HEK293 (cell line): ENCODE results near the gene PITHD1.

Source experiments
- CTCF ChIA-PET: fragments of 350-600 bp; formaldehyde crosslinking; extraction: SDS; loops from one replicate; lab custom pipeline; 2021; ENCODE audit warnings: antibody characterized with exemption; lab: Yijun Ruan, JAX
- POLR2A ChIA-PET: fragments of 300-600 bp; formaldehyde crosslinking; extraction: SDS; loops from one replicate; lab custom pipeline; 2020; ENCODE audit warnings: antibody characterized with exemption, inconsistent platforms; lab: Yijun Ruan, JAX
- H3K27ac ChIP-seq: fragments of 200-500 bp; sonication (Bioruptor generic); 2 replicates; pipeline ENCODE4 v1.5.1; 2014; ENCODE audit warnings: low read depth, low read length, control low read depth, inconsistent platforms; ENCODE audit errors: extremely low read depth
- H3K36me3 ChIP-seq, 2 experiments: fragments of 200-500 bp in 1 of 2; sonication (Bioruptor generic) in 1 of 2; 1 replicate in 1 of 2; 2 replicates in 1 of 2; pipeline ENCODE4 v1.5.1; 2014 to 2017; ENCODE audit warnings: inconsistent platforms in 2 of 2, low read length in 2 of 2; ENCODE audit not compliant: control insufficient read depth in 2 of 2, insufficient read depth in 1 of 2
- H3K4me1 ChIP-seq: fragments of 200-500 bp; sonication (Bioruptor generic); 2 replicates; pipeline ENCODE4 v1.5.1; 2014; ENCODE audit warnings: mild to moderate bottlenecking, low read length, inconsistent platforms; ENCODE audit not compliant: control insufficient read depth, insufficient read depth
- H3K4me3 ChIP-seq: 2 replicates; pipeline ENCODE4 v1.5.1; 2011; ENCODE audit warnings: low read depth, mild to moderate bottlenecking, control low read depth, low read length, moderate library complexity
- H3K9me3 ChIP-seq: fragments of 200-500 bp; sonication (Bioruptor generic); 2 replicates; pipeline ENCODE4 v1.5.1; 2014; ENCODE audit warnings: low read depth, low read length, inconsistent platforms; ENCODE audit not compliant: control insufficient read depth, insufficient read depth
- BCL11A ChIP-seq: fragments of 450-650 bp; formaldehyde crosslinking; IDR thresholded peaks from 2 replicates; pipeline ENCODE4 v1.5.1; 2016; ENCODE audit warnings: low read depth, missing biosample characterization, missing genetic modification characterization
- ZNF114 ChIP-seq: fragments of 450-650 bp; formaldehyde crosslinking; IDR thresholded peaks from 2 replicates; pipeline ENCODE4 v1.5.0; 2017; ENCODE audit warnings: missing biosample characterization, missing genetic modification characterization
- ZNF133 ChIP-seq: fragments of 450-650 bp; formaldehyde crosslinking; IDR thresholded peaks from 2 replicates; pipeline ENCODE4 v1.5.1; 2016; ENCODE audit warnings: missing biosample characterization, missing genetic modification characterization
- ZNF157 ChIP-seq: fragments of 450-650 bp; formaldehyde crosslinking; IDR thresholded peaks from 2 replicates; pipeline ENCODE4 v1.5.1; 2016; ENCODE audit warnings: missing biosample characterization, missing genetic modification characterization
- ZNF175 ChIP-seq: fragments of 450-650 bp; formaldehyde crosslinking; IDR thresholded peaks from 2 replicates; pipeline ENCODE4 v1.5.1; 2016; ENCODE audit warnings: missing biosample characterization, missing genetic modification characterization
- ZNF274 ChIP-seq, 2 experiments: fragments of 200-500 bp in 1 of 2; fragments of 450-650 bp in 1 of 2; sonication (Bioruptor generic) in 1 of 2; formaldehyde crosslinking in 1 of 2; IDR thresholded peaks; 2 replicates each; pipeline versions ENCODE4 v1.5.1 to v1.6.1; 2014 to 2016; ENCODE audit warnings: borderline replicate concordance in 1 of 2, inconsistent platforms in 1 of 2, low read length in 1 of 2, missing biosample characterization in 1 of 2, missing genetic modification characterization in 1 of 2
- ZNF292 ChIP-seq: fragments of 450-650 bp; formaldehyde crosslinking; IDR thresholded peaks from 2 replicates; pipeline ENCODE4 v1.5.1; 2016; ENCODE audit warnings: low read depth, missing biosample characterization, missing genetic modification characterization, borderline replicate concordance
- ZNF311 ChIP-seq: fragments of 450-650 bp; formaldehyde crosslinking; IDR thresholded peaks from 2 replicates; pipeline ENCODE4 v1.5.1; 2017; ENCODE audit warnings: missing biosample characterization, missing genetic modification characterization, borderline replicate concordance
- ZNF426 ChIP-seq: fragments of 450-650 bp; formaldehyde crosslinking; IDR thresholded peaks from 2 replicates; pipeline ENCODE4 v1.5.1; 2017; ENCODE audit warnings: missing biosample characterization, missing genetic modification characterization, mild to moderate bottlenecking, inconsistent platforms, moderate library complexity
- ZNF48 ChIP-seq: fragments of 450-650 bp; formaldehyde crosslinking; IDR thresholded peaks from 2 replicates; pipeline ENCODE4 v1.5.1; 2016; ENCODE audit warnings: missing biosample characterization, missing genetic modification characterization
- ZNF501 ChIP-seq: fragments of 450-650 bp; formaldehyde crosslinking; IDR thresholded peaks from 2 replicates; pipeline ENCODE4 v1.5.1; 2016; ENCODE audit warnings: missing biosample characterization, missing genetic modification characterization
- ZNF544 ChIP-seq: fragments of 450-650 bp; formaldehyde crosslinking; IDR thresholded peaks from 2 replicates; pipeline ENCODE4 v1.5.0; 2017; ENCODE audit warnings: missing biosample characterization, missing genetic modification characterization
- ZNF561 ChIP-seq: fragments of 450-650 bp; IDR thresholded peaks from 2 replicates; pipeline ENCODE4 v1.5.1; 2018; ENCODE audit warnings: missing biosample characterization, missing genetic modification characterization, borderline replicate concordance
- TF ChIP-seq, protein P1 (sequence below): fragments of 450-650 bp; formaldehyde crosslinking; IDR thresholded peaks from 2 replicates; pipeline ENCODE4 v1.5.1; 2017; ENCODE audit warnings: missing biosample characterization, missing genetic modification characterization
- TF ChIP-seq, protein P2 (sequence below): fragments of 450-650 bp; formaldehyde crosslinking; IDR thresholded peaks from 2 replicates; pipeline ENCODE4 v1.5.1; 2016; ENCODE audit warnings: missing biosample characterization, missing genetic modification characterization
- TF ChIP-seq, protein P3 (sequence below): fragments of 450-650 bp; formaldehyde crosslinking; IDR thresholded peaks from 2 replicates; pipeline ENCODE4 v1.5.1; 2017; ENCODE audit warnings: missing biosample characterization, missing genetic modification characterization
- TF ChIP-seq, protein P4 (sequence below): fragments of 450-650 bp; formaldehyde crosslinking; IDR thresholded peaks from 2 replicates; pipeline ENCODE4 v1.5.1; 2016; ENCODE audit warnings: missing biosample characterization, missing genetic modification characterization
- TF ChIP-seq, protein P5 (sequence below): fragments of 450-650 bp; formaldehyde crosslinking; IDR thresholded peaks from 2 replicates; pipeline ENCODE4 v1.5.1; 2016; ENCODE audit warnings: missing biosample characterization, missing genetic modification characterization
- TF ChIP-seq, protein P6 (sequence below): fragments of 450-650 bp; formaldehyde crosslinking; IDR thresholded peaks from 2 replicates; pipeline ENCODE4 v1.5.1; 2016; ENCODE audit warnings: missing biosample characterization, missing genetic modification characterization
- TF ChIP-seq, protein P7 (sequence below): fragments of 450-650 bp; formaldehyde crosslinking; IDR thresholded peaks from 2 replicates; pipeline ENCODE4 v1.5.1; 2016; ENCODE audit warnings: missing biosample characterization, missing genetic modification characterization

The PITHD1 gene

DNA sequence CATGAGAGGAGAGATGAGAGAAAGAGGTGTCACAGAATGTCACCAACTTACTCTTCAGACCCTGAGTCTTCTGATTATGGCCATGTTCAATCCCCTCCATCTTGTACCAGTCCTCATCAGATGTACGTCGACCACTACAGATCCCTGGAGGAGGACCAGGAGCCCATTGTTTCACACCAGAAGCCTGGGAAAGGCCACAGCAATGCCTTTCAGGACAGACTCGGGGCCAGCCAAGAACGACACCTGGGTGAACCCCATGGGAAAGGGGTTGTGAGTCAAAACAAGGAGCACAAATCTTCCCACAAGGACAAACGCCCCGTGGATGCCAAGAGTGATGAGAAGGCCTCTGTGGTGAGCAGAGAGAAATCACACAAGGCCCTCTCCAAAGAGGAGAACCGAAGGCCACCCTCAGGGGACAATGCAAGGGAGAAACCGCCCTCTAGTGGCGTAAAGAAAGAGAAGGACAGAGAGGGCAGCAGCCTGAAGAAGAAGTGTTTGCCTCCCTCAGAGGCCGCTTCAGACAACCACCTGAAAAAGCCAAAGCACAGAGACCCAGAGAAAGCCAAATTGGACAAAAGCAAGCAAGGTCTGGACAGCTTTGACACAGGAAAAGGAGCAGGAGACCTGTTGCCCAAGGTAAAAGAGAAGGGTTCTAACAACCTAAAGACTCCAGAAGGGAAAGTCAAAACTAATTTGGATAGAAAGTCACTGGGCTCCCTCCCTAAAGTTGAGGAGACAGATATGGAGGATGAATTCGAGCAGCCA is 27.0 kb upstream of the PITHD1 start (continued):
- TF ChIP-seq, protein P1, sequence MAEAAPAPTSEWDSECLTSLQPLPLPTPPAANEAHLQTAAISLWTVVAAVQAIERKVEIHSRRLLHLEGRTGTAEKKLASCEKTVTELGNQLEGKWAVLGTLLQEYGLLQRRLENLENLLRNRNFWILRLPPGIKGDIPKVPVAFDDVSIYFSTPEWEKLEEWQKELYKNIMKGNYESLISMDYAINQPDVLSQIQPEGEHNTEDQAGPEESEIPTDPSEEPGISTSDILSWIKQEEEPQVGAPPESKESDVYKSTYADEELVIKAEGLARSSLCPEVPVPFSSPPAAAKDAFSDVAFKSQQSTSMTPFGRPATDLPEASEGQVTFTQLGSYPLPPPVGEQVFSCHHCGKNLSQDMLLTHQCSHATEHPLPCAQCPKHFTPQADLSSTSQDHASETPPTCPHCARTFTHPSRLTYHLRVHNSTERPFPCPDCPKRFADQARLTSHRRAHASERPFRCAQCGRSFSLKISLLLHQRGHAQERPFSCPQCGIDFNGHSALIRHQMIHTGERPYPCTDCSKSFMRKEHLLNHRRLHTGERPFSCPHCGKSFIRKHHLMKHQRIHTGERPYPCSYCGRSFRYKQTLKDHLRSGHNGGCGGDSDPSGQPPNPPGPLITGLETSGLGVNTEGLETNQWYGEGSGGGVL (tag by site-specific recombination): no peak
- no peak for TF ChIP-seq BCL11A (tag by site-specific recombination)
- TF ChIP-seq ZNF311 (tag by site-specific recombination): no peak
- no peak for TF ChIP-seq ZNF114 (tag by site-specific recombination)
- TF ChIP-seq ZNF501 (tag by site-specific recombination): no peak

DNA sequence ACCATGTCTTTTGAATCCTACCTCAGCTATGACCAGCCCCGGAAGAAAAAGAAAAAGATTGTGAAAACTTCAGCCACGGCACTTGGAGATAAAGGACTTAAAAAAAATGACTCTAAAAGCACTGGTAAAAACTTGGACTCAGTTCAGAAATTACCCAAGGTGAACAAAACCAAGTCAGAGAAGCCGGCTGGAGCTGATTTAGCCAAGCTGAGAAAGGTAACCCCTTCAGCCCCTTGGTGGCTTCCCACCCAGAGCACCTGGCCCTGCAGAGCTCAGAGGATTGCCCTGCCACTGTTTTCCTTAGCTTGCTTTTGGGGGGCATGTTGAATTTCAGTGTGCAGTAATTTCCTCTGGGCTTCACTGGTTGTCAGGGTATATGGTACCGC is 26.4 kb upstream of the PITHD1 start:
- Histone ChIP-seq H3K4me3 (no peak overlapping the region), H3K27ac (no peak overlapping the region), H3K4me1 (no peaks in the 10 kb centered on the region), H3K9me3 (no peaks in the 10 kb centered on the region), H3K36me3 (peaks cover 49 to 98% of the 10 kb centered on the region in 2 experiments)
- ChIA-PET POLR2A (no interaction called here), CTCF (interaction anchor here (0.6 to 1.8 kb wide), 11 partner anchors 10 to 165 kb away, joined by 3 to 6 read pairs (median 3); no protein-coding TSS in a partner anchor)
- TF ChIP-seq, protein P2, sequence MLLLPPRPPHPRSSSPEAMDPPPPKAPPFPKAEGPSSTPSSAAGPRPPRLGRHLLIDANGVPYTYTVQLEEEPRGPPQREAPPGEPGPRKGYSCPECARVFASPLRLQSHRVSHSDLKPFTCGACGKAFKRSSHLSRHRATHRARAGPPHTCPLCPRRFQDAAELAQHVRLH (tag by site-specific recombination): no peak
- TF ChIP-seq, protein P3, sequence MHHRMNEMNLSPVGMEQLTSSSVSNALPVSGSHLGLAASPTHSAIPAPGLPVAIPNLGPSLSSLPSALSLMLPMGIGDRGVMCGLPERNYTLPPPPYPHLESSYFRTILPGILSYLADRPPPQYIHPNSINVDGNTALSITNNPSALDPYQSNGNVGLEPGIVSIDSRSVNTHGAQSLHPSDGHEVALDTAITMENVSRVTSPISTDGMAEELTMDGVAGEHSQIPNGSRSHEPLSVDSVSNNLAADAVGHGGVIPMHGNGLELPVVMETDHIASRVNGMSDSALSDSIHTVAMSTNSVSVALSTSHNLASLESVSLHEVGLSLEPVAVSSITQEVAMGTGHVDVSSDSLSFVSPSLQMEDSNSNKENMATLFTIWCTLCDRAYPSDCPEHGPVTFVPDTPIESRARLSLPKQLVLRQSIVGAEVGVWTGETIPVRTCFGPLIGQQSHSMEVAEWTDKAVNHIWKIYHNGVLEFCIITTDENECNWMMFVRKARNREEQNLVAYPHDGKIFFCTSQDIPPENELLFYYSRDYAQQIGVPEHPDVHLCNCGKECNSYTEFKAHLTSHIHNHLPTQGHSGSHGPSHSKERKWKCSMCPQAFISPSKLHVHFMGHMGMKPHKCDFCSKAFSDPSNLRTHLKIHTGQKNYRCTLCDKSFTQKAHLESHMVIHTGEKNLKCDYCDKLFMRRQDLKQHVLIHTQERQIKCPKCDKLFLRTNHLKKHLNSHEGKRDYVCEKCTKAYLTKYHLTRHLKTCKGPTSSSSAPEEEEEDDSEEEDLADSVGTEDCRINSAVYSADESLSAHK: no peak
- TF ChIP-seq ZNF133 (tag by site-specific recombination) (no peak), ZNF48 (tag by site-specific recombination) (no peak), ZNF561 (tag by site-specific recombination) (no peak)

DNA sequence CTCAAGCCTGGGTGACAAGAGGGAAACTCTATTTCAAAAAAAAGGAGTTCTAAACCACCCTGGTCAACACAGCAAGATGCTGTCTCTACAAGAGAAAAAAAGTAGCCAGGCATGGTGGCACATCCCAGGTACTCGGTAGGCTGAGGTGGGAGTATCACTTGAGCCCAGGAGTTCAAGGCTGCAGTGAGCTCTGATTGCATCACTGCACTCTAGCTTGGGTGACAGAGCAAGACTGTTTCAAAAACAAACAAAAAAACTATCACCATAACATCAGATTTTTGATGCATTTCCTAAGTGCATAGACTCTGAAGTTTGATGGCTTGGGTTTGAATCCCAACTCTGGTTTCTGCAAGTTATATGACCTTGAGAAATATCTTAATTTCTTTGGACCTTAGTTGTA is 25.3 kb upstream of the PITHD1 start:
- peaks cover 57 to 98% of the 10 kb centered on the region in 2 experiments for H3K36me3 ChIP-seq
- H3K4me3 ChIP-seq: no peak overlapping the region
- ChIA-PET CTCF (interaction anchor here (0.6 to 2.0 kb wide), 5 partner anchors 8 to 115 kb away, joined by 3 to 6 read pairs (median 3); no protein-coding TSS in a partner anchor), POLR2A (no interaction called here)
- no peak overlapping the region for H3K27ac ChIP-seq
- no peaks in the 10 kb centered on the region for H3K4me1 ChIP-seq
- H3K9me3 ChIP-seq: no peaks in the 10 kb centered on the region
- TF ChIP-seq, protein P4, sequence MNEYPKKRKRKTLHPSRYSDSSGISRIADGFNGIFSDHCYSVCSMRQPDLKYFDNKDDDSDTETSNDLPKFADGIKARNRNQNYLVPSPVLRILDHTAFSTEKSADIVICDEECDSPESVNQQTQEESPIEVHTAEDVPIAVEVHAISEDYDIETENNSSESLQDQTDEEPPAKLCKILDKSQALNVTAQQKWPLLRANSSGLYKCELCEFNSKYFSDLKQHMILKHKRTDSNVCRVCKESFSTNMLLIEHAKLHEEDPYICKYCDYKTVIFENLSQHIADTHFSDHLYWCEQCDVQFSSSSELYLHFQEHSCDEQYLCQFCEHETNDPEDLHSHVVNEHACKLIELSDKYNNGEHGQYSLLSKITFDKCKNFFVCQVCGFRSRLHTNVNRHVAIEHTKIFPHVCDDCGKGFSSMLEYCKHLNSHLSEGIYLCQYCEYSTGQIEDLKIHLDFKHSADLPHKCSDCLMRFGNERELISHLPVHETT: no peak
- TF ChIP-seq ZNF426: no peak
- no peak for TF ChIP-seq ZNF157 (tag by site-specific recombination)
- no peak for TF ChIP-seq ZNF175
- no peak for TF ChIP-seq ZNF501 (tag by site-specific recombination)
- no peak for TF ChIP-seq ZNF274 (IDR thresholded peaks at IDR 0.05; ENCODE audit: low read length)
- TF ChIP-seq ZNF274 (tag by site-specific recombination; IDR thresholded peaks at IDR 0.05; ENCODE audit: borderline replicate concordance): no peak
- TF ChIP-seq, protein P5, sequence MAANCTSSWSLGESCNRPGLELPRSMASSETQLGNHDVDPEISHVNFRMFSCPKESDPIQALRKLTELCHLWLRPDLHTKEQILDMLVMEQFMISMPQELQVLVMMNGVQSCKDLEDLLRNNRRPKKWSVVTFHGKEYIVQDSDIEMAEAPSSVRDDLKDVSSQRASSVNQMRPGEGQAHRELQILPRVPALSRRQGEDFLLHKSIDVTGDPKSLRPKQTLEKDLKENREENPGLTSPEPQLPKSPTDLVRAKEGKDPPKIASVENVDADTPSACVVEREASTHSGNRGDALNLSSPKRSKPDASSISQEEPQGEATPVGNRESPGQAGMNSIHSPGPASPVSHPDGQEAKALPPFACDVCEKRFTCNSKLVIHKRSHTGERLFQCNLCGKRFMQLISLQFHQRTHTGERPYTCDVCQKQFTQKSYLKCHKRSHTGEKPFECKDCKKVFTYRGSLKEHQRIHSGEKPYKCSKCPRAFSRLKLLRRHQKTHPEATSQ (tag by site-specific recombination): no peak
- TF ChIP-seq ZNF292 (tag by site-specific recombination): no peak
- TF ChIP-seq, protein P6, sequence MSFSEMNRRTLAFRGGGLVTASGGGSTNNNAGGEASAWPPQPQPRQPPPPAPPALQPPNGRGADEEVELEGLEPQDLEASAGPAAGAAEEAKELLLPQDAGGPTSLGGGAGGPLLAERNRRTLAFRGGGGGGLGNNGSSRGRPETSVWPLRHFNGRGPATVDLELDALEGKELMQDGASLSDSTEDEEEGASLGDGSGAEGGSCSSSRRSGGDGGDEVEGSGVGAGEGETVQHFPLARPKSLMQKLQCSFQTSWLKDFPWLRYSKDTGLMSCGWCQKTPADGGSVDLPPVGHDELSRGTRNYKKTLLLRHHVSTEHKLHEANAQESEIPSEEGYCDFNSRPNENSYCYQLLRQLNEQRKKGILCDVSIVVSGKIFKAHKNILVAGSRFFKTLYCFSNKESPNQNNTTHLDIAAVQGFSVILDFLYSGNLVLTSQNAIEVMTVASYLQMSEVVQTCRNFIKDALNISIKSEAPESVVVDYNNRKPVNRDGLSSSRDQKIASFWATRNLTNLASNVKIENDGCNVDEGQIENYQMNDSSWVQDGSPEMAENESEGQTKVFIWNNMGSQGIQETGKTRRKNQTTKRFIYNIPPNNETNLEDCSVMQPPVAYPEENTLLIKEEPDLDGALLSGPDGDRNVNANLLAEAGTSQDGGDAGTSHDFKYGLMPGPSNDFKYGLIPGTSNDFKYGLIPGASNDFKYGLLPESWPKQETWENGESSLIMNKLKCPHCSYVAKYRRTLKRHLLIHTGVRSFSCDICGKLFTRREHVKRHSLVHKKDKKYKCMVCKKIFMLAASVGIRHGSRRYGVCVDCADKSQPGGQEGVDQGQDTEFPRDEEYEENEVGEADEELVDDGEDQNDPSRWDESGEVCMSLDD (tag by site-specific recombination): no peak
- TF ChIP-seq, protein P7, sequence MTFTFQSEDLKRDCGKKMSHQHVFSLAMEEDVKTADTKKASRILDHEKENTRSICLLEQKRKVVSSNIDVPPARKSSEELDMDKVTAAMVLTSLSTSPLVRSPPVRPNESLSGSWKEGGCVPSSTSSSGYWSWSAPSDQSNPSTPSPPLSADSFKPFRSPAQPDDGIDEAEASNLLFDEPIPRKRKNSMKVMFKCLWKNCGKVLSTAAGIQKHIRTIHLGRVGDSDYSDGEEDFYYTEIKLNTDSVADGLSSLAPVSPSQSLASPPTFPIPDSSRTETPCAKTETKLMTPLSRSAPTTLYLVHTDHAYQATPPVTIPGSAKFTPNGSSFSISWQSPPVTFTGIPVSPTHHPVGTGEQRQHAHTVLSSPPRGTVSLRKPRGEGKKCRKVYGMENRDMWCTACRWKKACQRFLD (tag by site-specific recombination): no peak
- no peak for TF ChIP-seq ZNF544 (tag by site-specific recombination)
